HCT116 (cell line): ENCODE data around the gene TRDN. TPM values are rescaled to one million over a fixed set of nuclear protein-coding genes. Genes with fewer than 3 reads are reported as not detected.
"Not testable (repeated sequence)": the region's sequence is repeated elsewhere in the genome, so short reads cannot be mapped to it uniquely, and the experiment has no call there.

Experiments
- ATAC-seq: fragments of 200-7000 bp; cut with Tn5 transposase; 2 replicates; pipeline ENCODE4 v1.9.1; 2020; ENCODE audit warnings: mild to moderate bottlenecking, moderate library complexity
- BruUV-seq: library from RNA; stranded (reverse); fragments of 400-500 nt; replicated peaks from 2 replicates; lab custom pipeline; 2021; lab: Mats Ljungman, UMichigan
- CTCF ChIA-PET: fragments of 300-600 bp; sonication (Branson Sonifier 250); formaldehyde crosslinking; loops from one replicate; lab custom pipeline; 2021; ENCODE audit warnings: antibody characterized with exemption; lab: Charles Lee
- POLR2A ChIA-PET: fragments of 300-600, 350-600 bp; sonication (Branson Sonifier 250); formaldehyde crosslinking; loops from one replicate; lab custom pipeline; 2021; ENCODE audit warnings: antibody characterized with exemption; lab: Charles Lee
- RAD21 ChIA-PET, 2 experiments: fragments of 300-600 bp; sonication (Branson Sonifier 250); formaldehyde crosslinking; loops; one replicate each; lab custom pipeline; 2023; ENCODE audit warnings: low total read pairs in 2 of 2; ENCODE audit not compliant: uncharacterized antibody in 2 of 2, unreplicated experiment in 2 of 2, low non-redundant PET in 1 of 2; lab: Charles Lee
- DNase-seq: peaks from one replicate; pipeline ENCODE4 v3.0.0-alpha.2; 2010; ENCODE audit warnings: low read depth, low spot score
- H2AFZ ChIP-seq: fragments of 200-600 bp; shearing (Covaris generic), sonication (generic); 2 replicates; pipeline ENCODE4 v1.6.1; 2017; ENCODE audit warnings: low read depth, mixed run types, mixed read lengths, antibody characterized with exemption, low read length; ENCODE audit not compliant: poor library complexity, severe bottlenecking
- H3K27ac ChIP-seq: 2 replicates; pipeline ENCODE4 v1.5.1; 2012; ENCODE audit warnings: low read depth, low read length
- H3K27me3 ChIP-seq: fragments of 200-600 bp; sonication (generic); 2 replicates; pipeline ENCODE4 v1.6.1; 2016; ENCODE audit warnings: mixed run types, low read length, mixed read lengths; ENCODE audit not compliant: insufficient read depth
- H3K36me3 ChIP-seq, 2 experiments: fragments of 200-500 bp in 1 of 2; fragments of 200-600 bp in 1 of 2; sonication (Bioruptor generic) in 1 of 2; sonication (generic) in 1 of 2; 2 replicates each; pipeline versions ENCODE4 v1.5.1 to v1.6.1; 2014 to 2016; ENCODE audit warnings: low read length in 2 of 2, inconsistent platforms in 1 of 2, mixed read lengths in 1 of 2, mixed run types in 1 of 2; ENCODE audit not compliant: insufficient read depth in 2 of 2, control insufficient read depth in 1 of 2
- H3K4me1 ChIP-seq, 2 experiments: fragments of 200-600 bp in 1 of 2; sonication (generic) in 1 of 2; 2 replicates each; pipeline versions ENCODE4 v1.5.1 to v1.6.1; 2012 to 2017; ENCODE audit warnings: low read length in 2 of 2, inconsistent platforms in 1 of 2, mild to moderate bottlenecking in 1 of 2, mixed read lengths in 1 of 2, mixed run types in 1 of 2, moderate library complexity in 1 of 2; ENCODE audit not compliant: insufficient read depth in 2 of 2, control insufficient read depth in 1 of 2
- H3K4me2 ChIP-seq: fragments of 200-600 bp; sonication (generic); 2 replicates; pipeline ENCODE4 v1.6.1; 2017; ENCODE audit warnings: mixed run types, low read length, mixed read lengths
- H3K4me3 ChIP-seq, 2 experiments: fragments of 200-600 bp in 1 of 2; sonication (generic) in 1 of 2; replicated peaks in 1 of 2; 2 replicates each; pipeline ENCODE4 v1.5.1; 2011 to 2016; ENCODE audit warnings: low read length in 2 of 2, control low read depth in 1 of 2, low read depth in 1 of 2, mild to moderate bottlenecking in 1 of 2, mixed read lengths in 1 of 2, mixed run types in 1 of 2
- H3K79me2 ChIP-seq: fragments of 200-600 bp; sonication (generic); 2 replicates; pipeline ENCODE4 v1.6.1; 2017; ENCODE audit warnings: mild to moderate bottlenecking, mixed run types, low read length, moderate library complexity, mixed read lengths; ENCODE audit not compliant: insufficient read depth
- H3K9ac ChIP-seq: fragments of 200-600 bp; sonication (generic); 2 replicates; pipeline ENCODE4 v1.6.1; 2016; ENCODE audit warnings: low read length, mixed read lengths
- H3K9me2 ChIP-seq: fragments of 200-600 bp; sonication (generic), shearing (Covaris generic); 2 replicates; pipeline ENCODE4 v1.6.1; 2017; ENCODE audit warnings: mixed run types, mild to moderate bottlenecking, moderate library complexity; ENCODE audit not compliant: insufficient read depth
- H3K9me3 ChIP-seq, 2 experiments: fragments of 200-500 bp in 1 of 2; fragments of 200-600 bp in 1 of 2; sonication (Bioruptor generic) in 1 of 2; sonication (generic) in 1 of 2; 2 replicates each; pipeline ENCODE4 v1.6.1; 2014 to 2017; ENCODE audit warnings: low read length in 2 of 2, mixed read lengths in 2 of 2, inconsistent platforms in 1 of 2, low read depth in 1 of 2, mild to moderate bottlenecking in 1 of 2, mixed run types in 1 of 2, moderate library complexity in 1 of 2; ENCODE audit not compliant: control insufficient read depth in 1 of 2, insufficient read depth in 1 of 2
- H4K20me1 ChIP-seq: fragments of 200-600 bp; sonication (generic), shearing (Covaris generic); 2 replicates; pipeline ENCODE4 v1.6.1; 2017; ENCODE audit warnings: mixed run types, mild to moderate bottlenecking, moderate library complexity; ENCODE audit not compliant: insufficient read depth
- CEBPB ChIP-seq: IDR thresholded peaks from 2 replicates; pipeline ENCODE4 v1.6.1; 2012; ENCODE audit warnings: low read depth
- EGR1 ChIP-seq: IDR thresholded peaks from 2 replicates; pipeline ENCODE4 v1.6.1; 2012; ENCODE audit warnings: low read depth
- ELF1 ChIP-seq: IDR thresholded peaks from 2 replicates; pipeline ENCODE4 v1.6.1; 2012; ENCODE audit warnings: low read depth, borderline replicate concordance
- EZH2phosphoT487 ChIP-seq: fragments of 200-600 bp; IDR thresholded peaks from 2 replicates; pipeline ENCODE4 v1.6.1; 2018; ENCODE audit warnings: antibody characterized with exemption, borderline replicate concordance
- MAX ChIP-seq: IDR thresholded peaks from 2 replicates; pipeline ENCODE4 v1.6.1; 2012
- SIN3A ChIP-seq: IDR thresholded peaks from 2 replicates; pipeline ENCODE4 v1.6.1; 2012; ENCODE audit warnings: low read depth
- ZFX ChIP-seq: fragments of 450-650 bp; IDR thresholded peaks from 2 replicates; pipeline ENCODE4 v1.6.1; 2017
- intact Hi-C: fragments of 100-400 bp; cut with micrococcal nuclease; formaldehyde crosslinking; loops from 2 replicates; pipeline ENCODE4 v1.10.0; 2022
- total RNA-seq: library from RNA; stranded (reverse); gene quantifications from one replicate; pipeline ENCODE4 v1.2.1, GENCODE V29; 2021; ENCODE audit not compliant: unreplicated experiment
- TF ChIP-seq, protein P1 (sequence below), 3 experiments: fragments of 200-600 bp in 1 of 3; sonication (generic) in 1 of 3; IDR thresholded peaks in 2 of 3; conservative IDR thresholded peaks in 1 of 3; 2 replicates each; pipeline ENCODE4 v1.5.1; 2012 to 2017; ENCODE audit warnings: low read depth in 2 of 3, low read length in 2 of 3, antibody characterized with exemption in 1 of 3, borderline replicate concordance in 1 of 3, control low read depth in 1 of 3, mild to moderate bottlenecking in 1 of 3, mixed read lengths in 1 of 3, mixed run types in 1 of 3, moderate library complexity in 1 of 3; ENCODE audit not compliant: insufficient read depth in 1 of 3
- TF ChIP-seq, protein P2 (sequence below): IDR thresholded peaks from 2 replicates; pipeline ENCODE4 v1.6.1; 2012

Gene TRDN
- total RNA-seq, 1 experiment from 2014 or later, result not detected

DNA sequence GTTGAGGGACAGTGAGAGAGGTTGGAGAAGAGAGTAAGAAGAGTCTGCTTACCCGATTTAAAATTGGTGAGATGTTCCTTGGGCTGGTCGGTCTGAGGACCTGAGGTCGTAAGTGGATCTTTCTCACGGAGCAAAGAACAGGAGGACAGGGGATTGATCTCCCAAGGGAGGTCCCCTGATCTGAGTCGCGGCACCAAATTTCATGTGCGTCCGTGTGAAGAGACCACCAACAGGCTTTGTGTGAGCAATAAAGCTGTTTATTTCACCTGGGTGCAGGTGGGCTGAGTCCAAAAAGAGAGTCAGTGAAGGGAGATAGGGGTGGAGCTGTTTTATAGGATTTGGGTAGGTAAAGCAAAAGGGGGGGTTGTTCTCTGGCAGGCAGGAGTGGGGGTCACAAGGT is 49.3 kb downstream of the TRDN start:
- intact Hi-C loops, H3K9ac ChIP-seq, H3K36me3 ChIP-seq, H2AFZ ChIP-seq, H3K79me2 ChIP-seq, BruUV-seq, RAD21 ChIA-PET, H3K4me3 ChIP-seq, H4K20me1 ChIP-seq, H3K9me2 ChIP-seq, H3K4me1 ChIP-seq, CTCF ChIA-PET, DNase-seq, H3K9me3 ChIP-seq, POLR2A ChIA-PET, H3K27ac ChIP-seq, H3K4me2 ChIP-seq, H3K27me3 ChIP-seq, ATAC-seq: not testable (repeated sequence)

GRCh38 chr6:123580331-123580730 is 56.4 kb downstream of the TRDN start:
- CTCF ChIA-PET, result no interaction called here

More at GRCh38 chr6:123580331-123580730, 56.4 kb downstream of the TRDN start:
- H3K27me3 ChIP-seq, result no peaks in the 10 kb centered on the region
- no peak overlapping the region for H3K27ac ChIP-seq
- RAD21 ChIA-PET, result no interaction called here
- no peak overlapping the region for H3K9ac ChIP-seq
- H3K4me1 ChIP-seq, result no peaks in the 10 kb centered on the region
- H3K79me2 ChIP-seq, result no peaks in the 10 kb centered on the region
- POLR2A ChIA-PET, result no interaction called here
- no peaks in the 10 kb centered on the region for H3K9me3 ChIP-seq
- no peaks in the 10 kb centered on the region for H3K9me2 ChIP-seq
- H3K4me2 ChIP-seq, result no peak overlapping the region
- no TSS peak for BruUV-seq
- no peak overlapping the region for H2AFZ ChIP-seq
- H4K20me1 ChIP-seq, result no peaks in the 10 kb centered on the region
- intact Hi-C loops, result no loop called here
- no peak overlapping the region for H3K4me3 ChIP-seq
- H3K36me3 ChIP-seq, result no peaks in the 10 kb centered on the region
- DNase-seq (no peak), ATAC-seq (no peak)
- no peak for TF ChIP-seq EZH2phosphoT487
- no peak for TF ChIP-seq SIN3A
- TF ChIP-seq ZFX, result no peak
- no peak for TF ChIP-seq EGR1
- no peak for TF ChIP-seq CEBPB
- TF ChIP-seq MAX, result no peak
- TF ChIP-seq ELF1, result no peak
- TF ChIP-seq, protein P1, sequence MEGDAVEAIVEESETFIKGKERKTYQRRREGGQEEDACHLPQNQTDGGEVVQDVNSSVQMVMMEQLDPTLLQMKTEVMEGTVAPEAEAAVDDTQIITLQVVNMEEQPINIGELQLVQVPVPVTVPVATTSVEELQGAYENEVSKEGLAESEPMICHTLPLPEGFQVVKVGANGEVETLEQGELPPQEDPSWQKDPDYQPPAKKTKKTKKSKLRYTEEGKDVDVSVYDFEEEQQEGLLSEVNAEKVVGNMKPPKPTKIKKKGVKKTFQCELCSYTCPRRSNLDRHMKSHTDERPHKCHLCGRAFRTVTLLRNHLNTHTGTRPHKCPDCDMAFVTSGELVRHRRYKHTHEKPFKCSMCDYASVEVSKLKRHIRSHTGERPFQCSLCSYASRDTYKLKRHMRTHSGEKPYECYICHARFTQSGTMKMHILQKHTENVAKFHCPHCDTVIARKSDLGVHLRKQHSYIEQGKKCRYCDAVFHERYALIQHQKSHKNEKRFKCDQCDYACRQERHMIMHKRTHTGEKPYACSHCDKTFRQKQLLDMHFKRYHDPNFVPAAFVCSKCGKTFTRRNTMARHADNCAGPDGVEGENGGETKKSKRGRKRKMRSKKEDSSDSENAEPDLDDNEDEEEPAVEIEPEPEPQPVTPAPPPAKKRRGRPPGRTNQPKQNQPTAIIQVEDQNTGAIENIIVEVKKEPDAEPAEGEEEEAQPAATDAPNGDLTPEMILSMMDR (IDR thresholded peaks at IDR 0.05 in 2 of 3, conservative IDR thresholded peaks at IDR 0.05 in 1 of 3; ENCODE audit: borderline replicate concordance in 1 of 3, insufficient read depth in 1 of 3, low read depth in 2 of 3, low read length in 2 of 3), result no peak
- TF ChIP-seq, protein P2, sequence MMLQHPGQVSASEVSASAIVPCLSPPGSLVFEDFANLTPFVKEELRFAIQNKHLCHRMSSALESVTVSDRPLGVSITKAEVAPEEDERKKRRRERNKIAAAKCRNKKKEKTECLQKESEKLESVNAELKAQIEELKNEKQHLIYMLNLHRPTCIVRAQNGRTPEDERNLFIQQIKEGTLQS, result no peak
